Endothelial cell (in vitro differentiated cells): ENCODE measurements around the gene APPL2. TPM values are rescaled to one million over a fixed set of nuclear protein-coding genes. Genes with fewer than 3 reads are reported as not detected.

Source experiments
- DNase-seq: peaks from one replicate; pipeline ENCODE4 v3.0.0; 2021; ENCODE audit warnings: low spot score
- H3K27ac Mint-ChIP-seq: one replicate; pipeline ENCODE4 v1.8.0; 2021; ENCODE audit warnings: mixed read lengths, inconsistent platforms; ENCODE audit not compliant: unreplicated experiment
- H3K27me3 Mint-ChIP-seq: one replicate; pipeline ENCODE4 v1.8.0; 2021; ENCODE audit warnings: mild to moderate bottlenecking, moderate library complexity, mixed read lengths, inconsistent platforms; ENCODE audit not compliant: unreplicated experiment
- H3K36me3 Mint-ChIP-seq: one replicate; pipeline ENCODE4 v1.8.0; 2021; ENCODE audit warnings: mild to moderate bottlenecking, low read depth, mixed read lengths, inconsistent platforms; ENCODE audit not compliant: unreplicated experiment
- H3K4me1 Mint-ChIP-seq: one replicate; pipeline ENCODE4 v1.8.0; 2021; ENCODE audit warnings: mild to moderate bottlenecking, mixed read lengths, inconsistent platforms; ENCODE audit not compliant: unreplicated experiment
- H3K4me3 Mint-ChIP-seq: one replicate; pipeline ENCODE4 v1.8.0; 2021; ENCODE audit warnings: mild to moderate bottlenecking, mixed read lengths, inconsistent platforms; ENCODE audit not compliant: unreplicated experiment
- H3K9me3 Mint-ChIP-seq: one replicate; pipeline ENCODE4 v1.8.0; 2021; ENCODE audit warnings: mixed read lengths, inconsistent platforms; ENCODE audit not compliant: unreplicated experiment
- CTCF ChIP-seq: fragments of 200-600 bp; sonication (generic); IDR thresholded peaks from one replicate; pipeline ENCODE4 v1.5.0; 2021; ENCODE audit warnings: antibody characterized with exemption; ENCODE audit not compliant: unreplicated experiment
- total RNA-seq: library from RNA; stranded (reverse); fragmentation: NEBNext Ultra II Directional; extraction: Animal tissue kit (Norgen Biotek cat#: 25700); gene quantifications from one replicate; pipeline ENCODE4 v1.2.1, GENCODE V29; 2021; ENCODE audit not compliant: unreplicated experiment

The APPL2 gene
- total RNA-seq, 1 donor from 2014 or later, result 44.7 TPM

GRCh38 chr12:105245291-105245690 lies 9.3 kb upstream of the APPL2 start:
- Mint-ChIP-seq H3K36me3 (peaks cover 9% of the 10 kb centered on the region), H3K27ac (no peak overlapping the region), H3K9me3 (peaks cover 13% of the 10 kb centered on the region), H3K4me1 (no peaks in the 10 kb centered on the region), H3K27me3 (no peaks in the 10 kb centered on the region), H3K4me3 (no peak overlapping the region)
- DNase-seq, result no peak
- TF ChIP-seq CTCF, result no peak

GRCh38 chr12:105240228-105240627 lies 4.3 kb upstream of the APPL2 start:
- no peak for TF ChIP-seq CTCF
- no peak overlapping the region for H3K4me3 Mint-ChIP-seq
- H3K27me3 Mint-ChIP-seq, result peaks cover 2% of the 10 kb centered on the region
- peaks cover 8% of the 10 kb centered on the region for H3K4me1 Mint-ChIP-seq
- DNase-seq, result no peak
- H3K9me3 Mint-ChIP-seq, result peaks cover 7% of the 10 kb centered on the region
- H3K27ac Mint-ChIP-seq, result no peak overlapping the region
- H3K36me3 Mint-ChIP-seq, result peaks cover under 1% of the 10 kb centered on the region

GRCh38 chr12:105239304-105239703 lies 3.3 kb upstream of the APPL2 start:
- no peak for DNase-seq
- peaks cover 4% of the 10 kb centered on the region for H3K9me3 Mint-ChIP-seq
- no peaks in the 10 kb centered on the region for H3K36me3 Mint-ChIP-seq
- TF ChIP-seq CTCF, result no peak
- H3K27ac Mint-ChIP-seq, result no peak overlapping the region
- H3K4me3 Mint-ChIP-seq, result no peak overlapping the region
- peaks cover 2% of the 10 kb centered on the region for H3K27me3 Mint-ChIP-seq
- peaks cover 17% of the 10 kb centered on the region for H3K4me1 Mint-ChIP-seq

GRCh38 chr12:105237666-105238065 lies 1.7 kb upstream of the APPL2 start:
- Mint-ChIP-seq H3K4me1 (peaks cover 33% of the 10 kb centered on the region), H3K27ac (no peak overlapping the region)

GRCh38 chr12:105235281-105235731 lies 668 bp downstream of the APPL2 start:
- no peak for TF ChIP-seq CTCF
- H3K4me1 Mint-ChIP-seq, result peaks cover 47% of the 10 kb centered on the region
- peak overlapping the region; percentile 95 for H3K27ac Mint-ChIP-seq

More at GRCh38 chr12:105237666-105238065, 1.7 kb upstream of the APPL2 start:
- no peaks in the 10 kb centered on the region for H3K9me3 Mint-ChIP-seq
- DNase-seq, result no peak
- TF ChIP-seq CTCF, result no peak
- H3K27me3 Mint-ChIP-seq, result peaks cover 2% of the 10 kb centered on the region
- H3K4me3 Mint-ChIP-seq, result no peak overlapping the region
- H3K36me3 Mint-ChIP-seq, result no peaks in the 10 kb centered on the region

More at GRCh38 chr12:105235281-105235731, 668 bp downstream of the APPL2 start:
- Mint-ChIP-seq H3K27me3 (peaks cover 2% of the 10 kb centered on the region), H3K4me3 (peak overlapping the region; percentile 94), H3K9me3 (no peaks in the 10 kb centered on the region), H3K36me3 (peaks cover 3% of the 10 kb centered on the region)
- DNase-seq, result no peak
